DMS153 (cell line): ENCODE data around the gene CNTFR.

Experiments used
- DNase-seq: peaks from one replicate; lab custom pipeline; 2025; lab: John Stamatoyannopoulos, UW

Gene CNTFR

DNA sequence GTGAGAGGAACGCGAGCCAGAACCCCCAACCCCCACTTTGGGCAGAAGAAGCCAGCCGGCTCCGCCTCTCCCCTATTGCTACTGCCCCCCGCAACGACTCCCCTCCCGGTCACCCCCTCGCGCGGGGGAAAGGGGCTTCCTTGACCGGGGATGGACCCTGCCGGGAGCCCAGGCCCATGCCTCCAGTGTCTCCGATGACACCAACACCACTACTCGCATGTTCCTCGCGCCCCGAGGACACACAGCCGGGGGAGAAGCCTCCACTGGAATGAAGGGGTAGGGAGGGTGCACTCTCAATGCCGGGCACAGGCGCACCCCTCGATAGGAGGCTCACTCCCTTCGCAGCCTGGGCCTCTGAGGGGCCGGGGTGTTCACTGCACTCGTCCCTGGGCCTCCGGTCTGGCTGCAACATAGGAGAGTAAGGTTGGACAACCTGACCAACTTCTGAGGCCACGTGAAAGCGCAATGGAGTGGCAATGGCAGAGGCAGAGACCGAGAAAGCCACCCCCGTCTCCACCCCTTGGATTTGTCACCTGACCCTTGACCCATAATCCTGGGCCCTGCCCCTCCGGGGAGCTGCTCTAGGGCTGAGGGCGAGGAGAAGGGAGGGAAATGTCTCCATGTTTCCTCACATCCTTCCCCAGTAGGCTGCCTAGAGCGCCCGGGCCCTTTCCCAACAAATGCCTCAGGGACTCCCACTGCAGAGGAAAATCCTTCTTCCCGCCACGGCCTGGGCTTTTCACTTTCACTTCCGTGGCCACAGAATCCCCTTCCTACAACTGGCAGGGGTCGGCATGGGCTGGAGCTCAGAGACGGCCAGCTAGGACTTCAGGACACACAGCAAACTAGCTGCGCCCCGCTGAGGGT lies 1.1 kb upstream of the CNTFR start:
- no peak for DNase-seq

DNA sequence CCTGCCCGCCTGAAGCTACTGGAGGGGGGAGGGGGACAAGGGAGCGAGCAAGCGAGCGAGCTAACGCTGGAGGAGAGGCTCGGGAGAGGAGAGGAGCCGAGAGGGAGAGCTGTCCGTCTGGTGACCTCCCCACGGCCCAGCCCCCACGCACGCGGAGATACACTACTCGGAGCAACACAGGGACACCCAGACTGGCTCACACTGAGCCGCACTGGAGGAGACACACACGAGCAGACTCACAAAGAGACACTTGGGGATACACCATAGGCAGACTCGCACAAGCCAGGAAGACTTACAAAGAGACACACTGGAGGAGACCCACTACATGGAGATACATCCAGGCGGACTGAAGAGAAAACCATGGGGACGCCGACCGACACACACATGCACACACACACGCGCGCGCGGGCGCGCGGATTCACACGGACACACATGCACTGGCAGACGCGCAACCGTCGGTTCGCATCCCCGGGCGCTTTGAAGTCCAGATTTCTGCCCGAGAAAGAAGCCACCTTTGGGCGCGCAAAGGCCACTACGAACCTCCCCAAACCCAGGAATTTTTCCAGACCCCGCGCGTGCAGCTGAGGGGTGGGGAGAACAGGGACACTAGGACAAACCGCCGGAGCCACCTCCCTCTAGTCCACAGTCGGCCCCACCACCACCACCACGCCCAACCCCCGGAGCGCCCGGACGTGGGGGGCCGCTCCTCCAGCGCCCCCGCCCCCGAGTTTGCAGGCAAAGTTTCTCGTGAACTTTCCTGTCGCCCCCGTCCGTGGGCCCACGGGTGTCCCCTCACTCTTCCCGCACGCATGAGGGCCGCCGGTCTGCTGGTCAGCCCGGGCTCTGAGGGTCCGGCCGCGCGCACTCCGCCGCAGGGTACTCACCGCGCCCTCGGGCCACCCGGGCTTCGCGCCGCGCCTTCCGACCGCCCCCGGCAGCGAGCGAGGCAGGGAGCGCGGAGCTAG lies 571 bp downstream of the CNTFR start:
- no peak for DNase-seq

DNA sequence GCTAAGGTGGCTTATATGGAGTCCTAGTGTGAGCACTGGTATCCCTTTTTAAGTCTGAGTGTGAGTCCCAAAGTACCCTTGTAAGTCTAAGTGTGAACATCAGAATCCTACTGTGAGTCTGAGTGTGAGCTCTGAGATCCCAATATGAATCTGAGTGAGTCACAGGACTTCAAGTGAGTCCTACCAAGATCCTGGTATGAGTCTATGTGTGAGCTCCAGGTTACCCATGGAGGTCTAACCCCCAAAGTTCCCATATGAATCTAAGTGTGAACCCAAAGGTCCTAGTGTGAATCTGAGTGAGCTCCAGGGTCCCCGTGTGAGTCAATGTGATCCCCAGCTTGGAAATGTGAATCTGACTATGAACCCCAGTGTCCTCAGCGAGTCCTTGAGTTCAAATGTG lies 2.3 kb downstream of the CNTFR start:
- DNase-seq: no peak

DNA sequence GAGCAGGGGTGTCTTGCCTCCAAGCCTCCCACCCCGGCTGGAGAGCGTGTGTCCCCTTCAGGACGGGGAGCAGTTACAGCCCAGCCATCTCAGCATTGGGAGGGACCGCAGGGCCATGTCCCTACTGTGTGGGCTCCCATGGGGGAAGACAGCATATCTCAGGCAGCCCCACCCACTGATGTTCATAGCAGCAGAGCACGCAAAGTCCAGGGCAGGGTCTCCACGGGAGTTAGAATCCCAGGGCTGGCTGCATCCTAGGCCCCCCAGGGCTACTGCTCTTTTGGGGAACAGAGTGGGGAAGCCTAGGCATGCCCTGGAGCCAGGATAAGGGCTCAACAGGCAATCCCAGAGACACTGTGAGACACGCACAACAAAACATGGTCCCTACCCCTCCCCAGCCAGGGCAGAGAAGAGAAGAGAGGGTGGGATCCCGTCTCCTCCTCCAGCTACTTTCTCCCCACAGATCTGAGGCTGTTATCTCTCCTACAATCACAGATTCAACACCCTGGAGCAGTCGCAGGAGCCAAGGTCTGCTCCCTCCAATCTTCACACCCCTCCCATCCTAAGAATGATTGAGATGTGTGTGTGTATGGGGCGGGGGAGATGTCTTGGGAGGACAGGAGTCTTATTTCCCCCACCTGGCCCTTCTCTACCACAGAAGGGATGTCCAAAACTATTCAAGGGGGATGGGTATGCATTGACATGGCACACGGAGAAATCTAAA lies 3.4 kb downstream of the CNTFR start:
- no peak for DNase-seq

DNA sequence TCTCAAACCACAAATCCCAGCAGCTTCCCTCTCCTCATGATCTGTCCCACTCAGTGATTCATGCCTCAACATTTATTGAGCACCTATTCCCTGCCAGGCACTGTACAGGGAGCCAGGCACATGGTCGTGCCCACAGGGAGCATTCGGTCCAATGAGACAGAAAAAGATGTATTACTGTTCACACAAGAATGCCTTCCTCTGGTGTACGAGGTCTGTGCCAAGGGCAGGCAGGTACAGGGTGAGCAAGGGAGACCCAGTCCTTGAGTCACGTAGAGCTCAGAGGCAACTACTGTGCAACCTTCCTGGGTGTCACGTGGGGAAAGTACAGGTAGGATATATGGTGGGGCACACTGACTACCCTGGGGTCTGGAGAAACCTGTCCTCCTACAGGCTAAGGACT lies 4.6 kb downstream of the CNTFR start:
- no peak for DNase-seq

DNA sequence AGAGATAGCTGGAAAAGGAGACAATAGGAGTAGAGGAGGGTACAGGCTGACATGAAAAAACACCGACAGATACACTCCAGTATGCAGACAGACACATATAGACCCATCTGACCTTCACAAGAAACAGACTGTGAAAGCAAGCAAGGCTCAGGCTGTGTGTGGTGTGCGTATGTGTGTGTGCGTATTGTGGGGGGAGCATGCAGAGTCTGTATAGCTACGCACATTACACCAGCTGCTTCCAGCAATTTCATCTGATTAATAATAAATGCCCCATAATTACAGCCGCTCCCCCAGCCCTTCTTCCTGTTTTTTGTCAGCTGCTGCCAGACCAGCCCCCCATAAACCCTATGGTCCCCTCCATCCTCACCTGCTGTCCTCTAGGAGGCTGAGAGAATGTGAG lies 6.7 kb downstream of the CNTFR start:
- no peak for DNase-seq

DNA sequence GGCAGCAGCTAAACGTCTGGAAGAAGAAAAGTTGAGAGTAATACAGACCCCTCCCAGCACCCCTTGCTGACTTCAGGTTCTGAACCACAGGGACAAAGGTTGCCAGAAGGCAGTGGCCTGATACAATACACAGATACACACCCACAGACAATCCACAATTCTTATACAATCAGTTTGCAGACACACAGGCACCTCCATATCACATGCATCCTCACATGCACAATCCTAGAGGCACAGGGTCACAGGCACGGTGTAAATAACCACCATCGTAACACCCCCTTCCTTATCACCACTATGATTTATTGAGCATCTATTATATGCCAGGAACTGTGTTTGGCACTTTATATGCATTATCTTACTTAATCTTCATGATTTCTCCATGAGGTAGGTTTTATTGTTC lies 8.2 kb downstream of the CNTFR start:
- DNase-seq: no peak

DNA sequence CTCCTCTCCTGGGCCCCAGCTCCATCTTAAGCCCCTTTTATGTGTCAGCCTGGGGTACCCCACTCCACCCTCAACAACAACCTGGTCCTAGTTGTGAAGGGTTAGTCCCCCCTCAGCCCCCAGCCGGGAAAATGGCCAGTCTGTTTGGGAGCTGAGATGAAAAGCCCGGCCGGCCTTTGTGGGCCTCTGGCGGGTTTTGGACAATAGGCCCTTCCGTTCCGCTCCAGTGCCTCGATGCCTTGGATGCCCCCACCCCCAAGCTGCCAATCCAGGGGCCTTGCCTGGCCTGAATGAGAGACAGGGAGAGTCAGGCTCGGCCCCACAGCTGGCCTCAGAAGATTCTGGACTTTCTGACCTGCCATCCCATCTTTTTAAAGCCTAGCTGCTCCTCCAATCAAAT lies 9.2 kb downstream of the CNTFR start:
- DNase-seq: no peak

DNA sequence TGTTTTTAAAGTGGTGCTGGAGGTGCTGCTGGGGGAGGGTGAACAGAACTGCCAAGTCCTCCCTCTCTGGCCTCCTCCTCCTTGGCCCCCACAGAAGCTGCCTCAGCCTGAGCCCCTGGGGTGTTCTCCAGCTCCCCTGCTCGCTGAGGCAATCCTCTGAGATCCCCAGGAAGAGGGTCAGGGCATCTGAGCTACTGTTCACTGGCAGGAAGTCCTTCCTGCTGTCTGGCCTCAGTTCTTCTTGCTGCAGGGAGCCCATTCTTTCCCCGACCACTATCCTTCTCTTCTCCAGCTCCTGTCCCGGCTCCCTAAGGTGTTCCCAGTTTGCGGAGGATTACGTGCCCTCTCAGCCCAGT lies 9.7 kb downstream of the CNTFR start:
- DNase-seq: no peak

DNA sequence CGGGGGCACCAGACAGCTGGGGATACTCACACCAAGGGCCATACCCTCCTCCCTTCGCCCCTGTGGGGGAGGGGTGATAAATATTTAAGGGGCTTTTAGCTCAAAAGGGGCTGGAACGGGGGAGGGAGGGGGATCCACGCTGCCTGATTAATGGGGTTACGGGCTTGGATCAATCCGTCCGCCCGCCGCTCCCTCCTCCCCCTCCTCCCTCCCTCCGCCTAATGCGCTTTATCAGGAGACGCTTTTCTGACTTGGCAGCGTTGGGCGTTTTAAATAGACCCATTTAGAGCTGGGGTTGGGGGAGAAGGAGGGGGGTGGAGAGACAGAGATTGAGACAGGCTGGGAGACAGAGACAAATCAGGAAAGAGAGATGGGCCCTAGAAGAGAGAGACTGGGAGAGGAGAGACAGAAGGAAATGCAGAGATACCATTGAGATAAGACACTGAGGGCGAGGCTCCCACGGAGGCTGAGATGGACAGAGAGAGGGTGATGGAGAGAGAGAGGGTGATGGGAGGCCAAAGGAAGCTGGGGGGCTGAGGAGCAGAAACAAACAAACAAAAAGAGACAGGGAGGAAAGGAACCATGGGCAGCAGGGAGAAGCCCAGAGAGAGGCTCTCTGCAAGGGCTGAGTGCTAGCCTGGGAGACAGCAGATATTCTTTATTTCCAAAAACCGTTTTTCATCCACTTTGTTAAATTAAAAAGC lies 10.3 kb downstream of the CNTFR start:
- DNase-seq: no peak

DNA sequence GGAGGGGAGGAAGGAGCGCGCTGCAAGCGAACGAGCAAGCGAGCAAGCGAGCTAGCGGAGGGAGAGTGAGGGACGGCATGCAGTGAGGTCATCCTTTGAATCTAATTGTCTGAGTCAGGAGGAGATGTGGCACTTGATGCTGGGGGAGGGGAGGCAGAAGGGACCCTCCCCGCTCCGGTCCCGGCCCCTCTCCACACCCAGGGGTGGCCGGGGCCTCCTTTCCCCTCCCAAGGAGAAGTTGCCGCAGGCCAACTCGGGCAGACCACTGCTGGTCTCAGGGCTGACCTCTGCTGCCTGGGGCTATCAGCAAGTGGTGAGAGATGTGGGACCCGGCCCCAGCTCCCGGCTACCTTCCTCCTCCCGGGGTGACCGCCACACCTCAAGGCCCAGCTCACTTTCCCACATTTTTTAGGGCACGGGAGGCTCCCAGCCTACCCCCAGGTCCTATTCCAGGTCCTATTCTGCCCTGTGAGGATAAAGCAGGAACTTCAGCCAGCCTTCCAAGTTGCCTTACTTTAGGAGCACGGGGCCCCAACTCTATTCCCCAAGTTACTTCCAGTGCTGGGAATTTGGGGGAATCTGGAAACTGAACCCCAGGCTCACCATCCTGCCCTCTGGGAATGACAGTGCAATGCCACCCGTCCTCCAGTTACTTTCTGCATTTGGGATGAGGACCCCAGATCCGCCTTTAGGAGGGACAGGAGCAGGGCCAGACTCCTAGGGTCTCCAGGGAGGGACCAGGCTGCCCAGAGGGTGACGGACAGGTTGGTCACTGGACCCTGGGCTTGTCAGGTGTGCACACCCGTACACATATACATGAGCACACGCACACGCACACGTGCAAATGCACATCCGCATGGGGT lies 11.1 kb downstream of the CNTFR start:
- DNase-seq: no peak

DNA sequence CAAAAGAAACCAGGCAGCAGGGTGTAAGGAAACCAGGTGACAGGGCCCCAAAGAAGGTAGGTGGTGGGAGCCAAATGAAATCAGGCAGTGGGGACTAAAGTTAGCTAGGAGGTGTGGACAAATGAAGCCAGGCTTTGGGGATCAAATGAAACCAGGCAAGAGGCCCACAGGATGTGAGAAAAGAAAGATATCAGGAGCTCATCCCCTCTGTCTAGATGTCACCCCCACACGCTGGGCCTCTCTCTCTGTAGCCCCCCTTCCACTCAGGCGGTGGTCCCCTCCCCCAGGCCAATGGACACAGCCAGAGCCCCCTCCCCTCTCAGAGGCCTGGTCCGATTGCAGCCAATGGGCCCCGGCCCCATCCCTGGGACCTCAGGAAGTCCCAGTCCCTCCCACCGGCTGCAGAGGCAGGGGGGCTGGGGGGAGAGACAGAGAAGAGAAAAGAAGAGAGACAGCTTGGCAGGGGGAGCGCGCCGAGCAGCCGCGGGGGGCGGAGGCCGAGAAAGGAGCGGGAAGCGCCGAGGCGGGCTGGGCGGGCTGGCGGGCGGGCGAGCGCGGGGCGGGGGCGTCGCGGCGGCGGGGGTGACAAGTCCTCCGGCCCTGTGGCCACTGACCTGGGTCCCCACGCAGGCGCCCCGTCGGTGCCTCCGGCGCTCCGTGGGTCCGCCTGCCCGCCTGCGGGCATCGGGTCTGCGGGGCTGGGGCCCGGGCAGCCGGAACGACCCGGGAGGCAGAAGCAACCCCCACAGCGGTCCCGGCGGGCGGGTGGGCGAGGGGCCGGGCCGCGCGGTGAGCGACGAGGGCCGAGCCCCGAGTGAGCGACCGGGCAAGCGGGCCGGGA lies 11.9 kb downstream of the CNTFR start:
- no peak for DNase-seq

DNA sequence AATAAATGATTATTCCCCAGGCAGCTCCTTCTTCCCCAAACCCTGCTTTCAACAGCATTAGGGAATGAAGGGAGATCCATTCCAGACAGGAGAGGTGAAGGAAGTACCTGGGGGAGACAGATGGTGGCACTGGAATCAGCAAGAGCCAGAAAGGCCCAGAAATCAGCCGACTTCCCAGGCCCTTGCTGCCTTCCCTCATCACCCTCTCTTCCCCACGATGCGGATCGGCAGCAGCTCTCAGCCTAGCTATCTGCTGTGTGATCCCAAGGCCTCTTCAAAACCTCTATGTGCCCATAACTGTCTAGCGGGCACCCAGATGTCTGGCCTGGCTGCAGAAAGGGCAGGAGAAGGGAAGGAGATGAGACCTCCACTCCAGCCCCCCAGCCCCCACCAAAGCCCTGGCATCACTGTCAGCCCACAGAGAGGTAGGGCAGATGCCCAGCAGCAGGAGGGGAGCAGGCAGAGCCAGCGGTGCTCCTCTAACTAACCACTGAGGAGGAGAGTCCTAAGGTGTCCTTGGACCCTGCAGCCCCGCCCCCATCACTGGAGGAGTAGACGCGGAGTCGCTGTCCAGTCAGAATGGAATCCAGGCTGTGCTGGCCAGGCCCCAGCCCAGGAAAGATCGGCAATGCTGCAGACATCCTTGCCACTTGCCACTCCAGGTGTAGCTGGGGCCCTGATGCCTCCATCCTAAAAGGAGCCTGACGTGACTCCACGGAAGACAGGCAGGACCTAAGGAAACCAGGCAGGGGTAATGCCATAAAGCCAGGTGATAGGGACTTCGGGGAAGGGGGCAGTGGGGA lies 12.7 kb downstream of the CNTFR start:
- no peak for DNase-seq

DNA sequence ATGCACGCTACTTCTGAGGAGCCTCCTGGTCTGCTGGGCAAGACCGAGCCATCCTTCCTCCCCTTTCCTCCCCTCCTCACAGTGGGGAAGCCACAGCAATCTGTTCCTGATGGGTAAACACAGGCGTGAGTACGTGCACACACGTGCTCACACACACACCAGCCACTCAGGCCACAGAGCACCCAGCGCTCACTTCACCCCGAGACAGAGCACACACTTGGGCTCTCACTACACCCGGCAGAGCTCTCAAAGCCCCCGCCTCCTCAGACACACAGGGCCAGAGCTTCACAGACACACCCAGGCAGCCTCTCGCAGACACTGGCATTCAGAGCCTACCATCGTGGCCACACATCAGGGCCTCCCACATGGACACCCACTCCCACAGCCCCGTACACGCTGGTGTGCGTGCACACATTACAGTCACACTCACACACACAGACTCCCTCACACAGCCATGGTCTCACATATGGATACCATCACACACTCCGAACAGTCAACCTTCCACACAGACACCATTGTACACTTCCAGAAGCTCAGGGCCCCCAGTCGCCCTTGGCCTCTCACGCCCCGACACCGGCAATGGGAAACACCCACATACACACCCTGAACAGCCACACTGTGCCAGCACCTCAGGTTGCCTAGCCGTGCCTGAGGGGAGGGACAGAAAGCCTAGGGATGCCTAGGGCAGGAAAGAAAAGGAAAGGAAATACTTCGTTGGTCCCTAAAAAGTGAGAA lies 13.5 kb downstream of the CNTFR start:
- no peak for DNase-seq

DNA sequence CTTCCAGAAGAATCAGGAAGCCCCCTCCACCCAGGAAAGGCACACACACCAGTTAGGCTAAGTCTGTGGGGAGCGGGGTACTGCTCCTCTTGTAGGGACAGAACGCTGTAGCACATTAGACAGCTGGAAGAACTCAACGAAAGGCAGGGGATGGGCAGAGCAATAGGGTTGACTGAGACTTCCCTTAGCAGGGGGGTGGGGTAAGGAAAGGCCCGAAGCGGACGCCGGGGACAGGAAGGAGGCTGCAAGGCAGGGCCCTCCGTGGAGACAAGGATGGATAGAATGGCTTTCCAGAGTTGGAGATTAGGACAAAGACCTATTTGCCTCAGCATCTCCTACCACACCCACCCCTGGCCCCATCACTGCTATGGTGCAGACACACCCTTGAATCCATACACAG lies 14.3 kb downstream of the CNTFR start:
- no peak for DNase-seq

DNA sequence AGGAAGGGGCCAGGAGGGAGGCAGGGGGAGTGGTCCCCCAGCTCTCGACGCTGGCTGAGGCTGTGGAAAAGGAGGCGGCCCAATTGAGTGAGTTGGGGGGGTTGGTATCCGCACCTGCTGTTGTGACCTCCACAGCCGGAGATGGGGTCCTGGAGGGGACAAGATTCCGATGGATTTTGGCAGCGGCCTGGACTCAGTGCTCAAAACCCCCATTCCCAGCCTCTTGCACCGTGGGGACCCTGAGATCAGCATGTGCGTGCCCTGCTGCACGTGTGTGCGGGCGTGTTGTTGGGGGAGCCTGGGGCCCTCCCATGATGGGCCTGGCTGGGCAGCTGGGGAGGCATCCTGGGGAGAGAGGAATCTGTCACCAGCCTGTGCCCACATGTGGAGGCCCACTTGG lies 15.0 kb downstream of the CNTFR start:
- DNase-seq: no peak

DNA sequence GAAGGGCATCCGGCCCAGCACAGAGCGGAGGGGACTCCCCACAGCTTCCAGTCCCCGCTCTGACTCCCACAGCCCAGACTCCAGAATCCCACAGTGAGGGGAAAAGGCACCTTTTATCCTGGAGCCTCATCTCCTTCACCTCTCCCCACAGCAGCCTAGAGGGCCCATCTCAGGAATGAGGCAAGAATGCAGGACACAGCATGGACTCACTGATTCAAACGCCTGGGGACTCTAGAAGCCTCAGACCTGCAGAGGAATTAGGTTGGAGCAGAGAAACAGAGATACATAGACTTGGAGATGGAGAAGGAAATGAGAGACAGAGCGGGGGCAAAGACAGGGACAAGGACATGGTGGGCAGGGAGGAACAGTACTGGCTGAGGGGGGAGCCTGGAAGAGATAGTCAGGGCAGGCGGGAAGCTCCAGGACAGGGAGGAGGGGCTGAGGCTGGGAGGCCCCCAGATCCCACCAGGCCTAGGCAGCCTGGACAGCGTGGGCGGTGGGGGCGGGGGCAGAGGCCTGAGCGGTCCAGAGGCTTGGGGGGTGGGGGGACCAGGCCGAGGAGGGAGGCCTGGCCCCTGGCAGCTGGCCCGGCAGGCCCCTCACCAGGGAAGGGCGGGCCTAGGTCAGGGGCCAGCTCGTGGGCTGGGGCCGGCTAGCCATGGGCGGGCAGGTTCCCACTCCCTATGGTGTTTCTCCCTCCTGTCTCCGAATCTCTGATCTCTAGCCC lies 15.8 kb downstream of the CNTFR start:
- DNase-seq: no peak

DNA sequence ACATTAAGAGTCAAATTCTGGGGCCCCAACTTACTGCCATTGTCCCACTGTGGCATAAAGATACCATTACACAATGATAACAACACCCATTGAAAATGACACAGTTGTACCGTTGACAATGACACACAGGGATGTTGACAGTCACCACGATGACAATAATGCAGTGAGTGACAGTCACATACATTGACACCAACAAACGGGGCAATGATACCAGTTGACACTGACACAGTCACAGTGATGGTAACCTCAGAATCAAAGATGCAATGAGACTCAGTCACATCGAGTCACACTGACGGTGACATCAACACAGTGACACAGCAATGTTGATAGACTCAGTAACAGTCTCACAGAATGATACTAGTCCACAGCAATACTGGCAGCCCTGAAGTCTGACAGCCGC lies 16.9 kb downstream of the CNTFR start:
- DNase-seq: no peak
